Measurements from ENCODE around the gene HOXC9. TPM values are rescaled to one million over a fixed set of nuclear protein-coding genes. Genes with fewer than 3 reads are reported as not detected.

The HOXC9 gene
- total and polyA plus RNA-seq, 4 donors, result 0.38 to 9.0 (median 2.6) TPM; not detected in 1

DNA sequence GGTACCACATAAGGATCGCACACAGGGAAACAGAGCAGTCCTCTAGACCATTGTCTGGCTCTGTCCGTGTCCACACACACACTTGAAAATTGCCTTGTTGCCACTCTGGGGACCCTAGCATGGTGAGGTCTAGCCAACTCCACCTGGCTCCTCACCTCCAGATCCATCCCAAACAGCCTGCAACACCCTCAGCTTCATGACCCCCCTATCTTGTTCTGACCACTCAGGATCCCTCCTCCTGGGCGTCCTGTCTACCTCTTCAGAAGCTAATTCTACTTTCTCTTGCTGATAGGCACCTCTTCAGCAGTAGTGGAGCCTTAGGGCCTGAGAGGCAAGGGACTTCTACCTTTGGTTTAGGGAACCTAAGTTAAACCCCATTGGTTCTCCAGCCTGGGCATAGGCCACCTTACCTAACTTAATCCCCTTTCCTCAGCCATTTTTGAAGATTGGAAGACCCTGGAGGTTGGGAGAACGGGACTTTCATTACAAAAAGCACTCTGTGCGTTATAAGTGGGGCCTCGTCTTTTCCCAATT is 32.2 kb downstream of the HOXC9 start:
- H3K27me3 ChIP-seq (ENCODE audit: control insufficient read depth in 1 of 2, insufficient read depth in 2 of 2, low read length in 1 of 2), result peaks cover 0 to 2% of the 10 kb centered on the region in 2 donors
- no peaks in the 10 kb centered on the region for H3K36me3 ChIP-seq (ENCODE audit: control insufficient read depth in 1 of 2, insufficient read depth in 2 of 2, low read length in 1 of 2)
- no peak overlapping the region for H3K4me3 ChIP-seq (ENCODE audit: low read length in 2 of 2)
- no peaks in the 10 kb centered on the region for H3K9me3 ChIP-seq (ENCODE audit: control insufficient read depth, low read length)
- DNase-seq (no peak), ATAC-seq (ENCODE audit: low FRiP score) (no peak)
- H3K27ac ChIP-seq (ENCODE audit: low read depth in 1 of 2, low read length in 2 of 2), result no peak overlapping the region
- no peaks in the 10 kb centered on the region for H3K4me1 ChIP-seq (ENCODE audit: control insufficient read depth in 1 of 2, insufficient read depth in 2 of 2, low read length in 2 of 2)
- intact Hi-C loops (cut with DNase I), result loop anchor here (2.0 to 5.0 kb wide), 3 partner anchors 95 to 159 kb away; no protein-coding TSS in a partner anchor
- 45 to 47% methylated on average over 6 of the region's 6 CpGs for WGBS, 2 donors

DNA sequence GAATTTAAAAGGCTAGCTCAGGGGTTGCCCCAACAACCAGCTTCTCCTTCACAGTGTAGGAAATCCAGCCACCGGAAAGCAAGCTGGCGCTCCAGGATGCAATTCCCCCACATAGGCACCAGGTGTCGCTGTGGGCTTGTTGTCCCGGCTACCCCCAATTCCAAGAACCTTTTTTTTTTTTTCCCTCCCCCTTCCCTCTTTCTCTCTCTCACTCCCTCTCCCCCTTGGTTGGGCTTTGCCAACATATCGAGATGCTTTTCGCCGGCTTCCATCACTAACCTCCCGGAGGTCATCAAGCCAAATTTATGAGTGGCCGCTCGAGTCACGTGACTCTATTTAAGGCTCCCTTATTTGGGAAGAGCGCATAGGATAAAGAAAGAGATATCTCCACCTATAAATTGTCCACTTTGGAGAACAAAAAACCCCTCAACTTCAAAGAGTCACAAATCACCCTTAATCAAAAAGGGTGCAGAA is 32.7 kb downstream of the HOXC9 start, which contains the start of gene HOXC5:
TSS of gene HOXC5 (plus strand) at position 424 of the 474 bp plus-strand sequence. CDS start 73 bp downstream, outside the sequence.
- peak; percentile 73 for ATAC-seq (ENCODE audit: low FRiP score)
- Histone ChIP-seq H3K27ac (ENCODE audit: low read depth in 1 of 2, low read length in 2 of 2) (no peak within 1 kb of the TSS), H3K27me3 (ENCODE audit: control insufficient read depth in 1 of 2, insufficient read depth in 2 of 2, low read length in 1 of 2) (peaks cover 0 to 2% of the 10 kb centered on the region in 2 donors), H3K4me1 (ENCODE audit: control insufficient read depth in 1 of 2, insufficient read depth in 2 of 2, low read length in 2 of 2) (no peaks in the 10 kb centered on the region), H3K9me3 (ENCODE audit: control insufficient read depth, low read length) (no peaks in the 10 kb centered on the region), H3K4me3 (ENCODE audit: low read length in 2 of 2) (peak within 1 kb of the TSS; percentile 28 to 45), H3K36me3 (ENCODE audit: control insufficient read depth in 1 of 2, insufficient read depth in 2 of 2, low read length in 1 of 2) (no peaks in the 10 kb centered on the region)
- intact Hi-C loops (cut with DNase I), result loop anchor here (2.0 to 5.0 kb wide), 3 partner anchors 95 to 158 kb away; no protein-coding TSS in a partner anchor
- peak in 1 of 2 donors; percentile 79 for DNase-seq
- 1 to 3% methylated on average over 12 of the region's 12 CpGs for WGBS, 2 donors

DNA sequence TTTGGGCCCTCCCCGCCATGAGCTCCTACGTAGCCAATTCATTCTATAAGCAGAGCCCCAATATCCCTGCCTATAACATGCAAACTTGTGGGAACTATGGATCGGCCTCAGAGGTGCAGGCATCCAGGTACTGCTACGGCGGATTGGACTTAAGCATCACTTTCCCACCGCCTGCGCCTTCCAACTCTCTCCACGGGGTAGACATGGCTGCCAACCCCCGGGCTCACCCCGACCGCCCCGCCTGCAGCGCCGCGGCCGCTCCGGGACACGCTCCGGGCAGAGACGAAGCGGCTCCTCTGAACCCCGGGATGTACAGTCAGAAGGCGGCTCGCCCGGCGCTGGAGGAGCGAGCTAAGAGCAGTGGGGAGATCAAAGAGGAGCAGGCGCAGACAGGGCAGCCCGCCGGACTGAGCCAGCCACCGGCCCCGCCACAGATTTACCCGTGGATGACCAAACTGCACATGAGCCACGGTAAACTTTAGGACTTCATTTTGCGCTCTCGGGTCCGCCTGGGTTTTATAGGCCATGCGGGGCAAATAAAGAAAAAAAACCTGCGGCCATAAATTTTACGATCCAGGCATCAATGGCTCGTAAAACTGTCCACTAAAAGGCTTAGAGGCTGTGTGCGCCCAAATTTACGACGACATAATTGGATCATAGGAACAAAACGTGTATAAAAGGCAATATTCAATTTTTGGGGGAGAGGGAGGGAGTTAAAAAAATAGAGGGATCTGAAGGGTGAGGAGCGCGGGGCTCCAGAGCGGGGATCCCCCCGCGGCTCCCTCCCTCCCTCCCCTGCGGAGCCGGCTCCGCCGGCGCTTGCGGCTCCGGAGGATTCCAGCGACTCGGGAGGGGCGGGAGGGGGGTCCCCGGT is 33.4 kb downstream of the HOXC9 start:
- WGBS, 2 donors, result 4% methylated on average over 56 to 61 of the region's 61 CpGs
- ATAC-seq (ENCODE audit: low FRiP score) (peak; percentile 34), DNase-seq (no peak)
- Histone ChIP-seq H3K27me3 (ENCODE audit: control insufficient read depth in 1 of 2, insufficient read depth in 2 of 2, low read length in 1 of 2) (peaks cover 0 to 2% of the 10 kb centered on the region in 2 donors), H3K9me3 (ENCODE audit: control insufficient read depth, low read length) (no peaks in the 10 kb centered on the region), H3K4me3 (ENCODE audit: low read length in 2 of 2) (peak overlapping the region; percentile 28 to 45), H3K27ac (ENCODE audit: low read depth in 1 of 2, low read length in 2 of 2) (no peak overlapping the region), H3K36me3 (ENCODE audit: control insufficient read depth in 1 of 2, insufficient read depth in 2 of 2, low read length in 1 of 2) (no peaks in the 10 kb centered on the region), H3K4me1 (ENCODE audit: control insufficient read depth in 1 of 2, insufficient read depth in 2 of 2, low read length in 2 of 2) (no peaks in the 10 kb centered on the region)
- intact Hi-C loops (cut with DNase I), result loop anchor here (2.0 to 5.0 kb wide), 3 partner anchors 94 to 157 kb away; no protein-coding TSS in a partner anchor

DNA sequence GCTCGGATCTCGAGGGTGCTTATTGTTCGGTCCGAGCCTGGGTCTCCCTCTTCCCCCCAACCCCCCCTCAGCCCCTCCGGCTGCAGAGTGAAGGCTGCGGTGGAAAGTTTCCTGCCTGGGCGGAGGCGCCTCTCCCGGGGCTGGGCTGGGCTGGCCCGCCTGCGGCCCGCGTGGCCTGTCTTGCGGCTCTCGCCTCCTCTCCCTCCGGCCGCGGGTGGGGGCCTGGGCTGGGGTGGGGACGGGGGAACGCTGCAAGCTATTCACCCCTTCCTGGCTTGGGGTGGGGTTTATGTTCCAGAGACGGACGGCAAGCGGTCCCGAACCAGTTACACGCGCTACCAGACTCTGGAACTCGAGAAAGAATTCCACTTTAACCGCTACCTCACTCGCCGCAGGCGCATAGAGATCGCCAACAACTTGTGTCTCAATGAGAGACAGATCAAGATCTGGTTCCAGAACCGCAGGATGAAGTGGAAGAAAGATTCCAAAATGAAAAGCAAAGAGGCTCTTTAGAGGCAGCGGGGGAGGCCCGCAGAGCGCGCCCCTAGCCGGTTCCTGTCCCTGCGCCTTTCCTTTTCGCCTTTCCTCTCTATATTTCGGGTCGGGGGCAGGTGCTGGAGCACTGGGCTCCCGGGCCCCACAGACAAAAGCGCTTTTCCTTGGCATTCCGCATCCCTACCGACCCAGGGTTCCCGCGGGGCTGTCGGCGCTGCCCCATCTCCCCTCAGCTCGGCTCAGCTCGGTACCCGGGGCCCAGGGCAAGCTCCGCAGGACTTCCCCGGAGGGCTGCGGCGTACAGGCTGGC is 34.2 kb downstream of the HOXC9 start:
- DNase-seq (no peak), ATAC-seq (ENCODE audit: low FRiP score) (no peak)
- intact Hi-C loops (cut with DNase I), result loop anchor here (2.0 to 5.0 kb wide), 3 partner anchors 93 to 157 kb away; no protein-coding TSS in a partner anchor
- Histone ChIP-seq H3K27ac (ENCODE audit: low read depth in 1 of 2, low read length in 2 of 2) (no peak overlapping the region), H3K4me1 (ENCODE audit: control insufficient read depth in 1 of 2, insufficient read depth in 2 of 2, low read length in 2 of 2) (no peaks in the 10 kb centered on the region), H3K27me3 (ENCODE audit: control insufficient read depth in 1 of 2, insufficient read depth in 2 of 2, low read length in 1 of 2) (peaks cover 0 to 2% of the 10 kb centered on the region in 2 donors), H3K36me3 (ENCODE audit: control insufficient read depth in 1 of 2, insufficient read depth in 2 of 2, low read length in 1 of 2) (no peaks in the 10 kb centered on the region), H3K4me3 (ENCODE audit: low read length in 2 of 2) (peak overlapping the region in 1 of 2 donors; percentile 45), H3K9me3 (ENCODE audit: control insufficient read depth, low read length) (no peaks in the 10 kb centered on the region)
- 47 to 61% methylated on average over 57 of the region's 57 CpGs for WGBS, 2 donors

DNA sequence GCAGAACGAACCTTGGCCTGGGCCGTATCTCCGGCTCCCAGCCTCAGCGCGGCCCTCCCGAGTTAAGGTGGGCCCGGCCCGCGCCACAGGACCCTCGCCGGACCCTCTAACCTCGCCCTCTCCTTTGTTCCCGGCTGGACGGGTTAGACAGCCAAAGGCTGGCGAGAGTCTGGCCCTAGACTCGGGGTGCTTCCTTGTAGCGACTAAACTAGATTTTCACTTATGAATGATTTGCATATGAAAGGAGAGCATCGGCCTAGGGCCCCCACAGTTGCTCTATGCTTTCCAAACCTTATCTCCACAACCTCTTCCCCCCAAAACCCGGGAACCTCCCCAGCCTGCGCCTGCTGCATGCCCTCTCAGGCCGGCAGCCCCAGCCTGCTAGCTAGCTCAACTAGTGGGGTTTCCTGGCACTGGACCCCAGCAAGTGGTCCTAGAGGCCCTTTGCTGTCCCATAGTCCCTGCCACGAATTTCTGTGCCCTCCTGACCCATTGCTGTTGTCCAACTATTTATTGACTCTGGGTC is 34.9 kb downstream of the HOXC9 start:
- Histone ChIP-seq H3K9me3 (ENCODE audit: control insufficient read depth, low read length) (no peaks in the 10 kb centered on the region), H3K4me3 (ENCODE audit: low read length in 2 of 2) (no peak overlapping the region), H3K27ac (ENCODE audit: low read depth in 1 of 2, low read length in 2 of 2) (no peak overlapping the region), H3K27me3 (ENCODE audit: control insufficient read depth in 1 of 2, insufficient read depth in 2 of 2, low read length in 1 of 2) (peaks cover 0 to 2% of the 10 kb centered on the region in 2 donors), H3K4me1 (ENCODE audit: control insufficient read depth in 1 of 2, insufficient read depth in 2 of 2, low read length in 2 of 2) (no peaks in the 10 kb centered on the region), H3K36me3 (ENCODE audit: control insufficient read depth in 1 of 2, insufficient read depth in 2 of 2, low read length in 1 of 2) (no peaks in the 10 kb centered on the region)
- 81 to 91% methylated on average over 22 of the region's 22 CpGs for WGBS, 2 donors
- intact Hi-C loops (cut with DNase I), result loop anchor here (5.0 kb wide), 2 partner anchors 92 to 112 kb away; no protein-coding TSS in a partner anchor
- ATAC-seq (ENCODE audit: low FRiP score), result no peak
- DNase-seq, result no peak

DNA sequence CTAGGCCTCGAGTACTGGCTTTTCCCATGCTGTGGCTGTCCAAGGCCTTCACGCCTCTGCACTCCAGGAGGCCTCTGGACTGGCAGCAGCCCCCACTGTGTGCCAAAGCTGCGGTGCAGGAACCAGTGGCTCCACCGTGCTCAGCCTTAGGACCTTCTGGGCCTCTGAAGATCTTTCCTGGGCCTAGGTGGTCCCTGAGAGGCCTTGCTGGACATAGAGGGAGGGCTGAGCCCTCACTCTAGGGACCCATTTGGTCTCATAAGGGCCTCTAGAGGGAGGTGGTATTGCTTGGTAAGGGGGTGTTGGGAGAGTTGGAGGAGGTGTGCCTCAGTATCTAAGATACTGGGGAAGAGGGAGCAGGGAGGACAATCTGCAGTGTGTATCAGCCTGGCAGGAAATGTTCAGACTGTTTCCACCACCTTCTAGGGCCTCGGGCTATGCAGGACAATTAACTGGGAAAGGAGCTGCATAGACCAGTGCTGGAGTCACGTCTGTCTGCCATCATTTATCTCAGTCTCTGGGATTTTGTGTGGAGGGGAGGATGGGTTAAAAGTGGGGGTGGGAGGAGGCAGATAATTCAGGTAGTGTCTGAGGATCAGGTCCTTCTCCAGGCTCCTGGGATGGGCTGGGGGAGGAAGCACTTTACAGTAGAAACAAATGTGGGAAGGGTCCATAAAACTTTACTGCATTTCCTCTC is 35.8 kb downstream of the HOXC9 start:
- ATAC-seq (ENCODE audit: low FRiP score) (no peak), DNase-seq (no peak)
- Histone ChIP-seq H3K4me1 (ENCODE audit: control insufficient read depth in 1 of 2, insufficient read depth in 2 of 2, low read length in 2 of 2) (no peaks in the 10 kb centered on the region), H3K27me3 (ENCODE audit: control insufficient read depth in 1 of 2, insufficient read depth in 2 of 2, low read length in 1 of 2) (peaks cover 0 to 2% of the 10 kb centered on the region in 2 donors), H3K27ac (ENCODE audit: low read depth in 1 of 2, low read length in 2 of 2) (no peak overlapping the region), H3K4me3 (ENCODE audit: low read length in 2 of 2) (no peak overlapping the region), H3K36me3 (ENCODE audit: control insufficient read depth in 1 of 2, insufficient read depth in 2 of 2, low read length in 1 of 2) (no peaks in the 10 kb centered on the region), H3K9me3 (ENCODE audit: control insufficient read depth, low read length) (no peaks in the 10 kb centered on the region)
- 77 to 87% methylated on average over 6 of the region's 6 CpGs for WGBS, 2 donors
- intact Hi-C loops (cut with DNase I), result loop anchor here in 1 of 2 donors (5.0 kb wide), 1 partner anchor 112 kb away; no protein-coding TSS in a partner anchor

DNA sequence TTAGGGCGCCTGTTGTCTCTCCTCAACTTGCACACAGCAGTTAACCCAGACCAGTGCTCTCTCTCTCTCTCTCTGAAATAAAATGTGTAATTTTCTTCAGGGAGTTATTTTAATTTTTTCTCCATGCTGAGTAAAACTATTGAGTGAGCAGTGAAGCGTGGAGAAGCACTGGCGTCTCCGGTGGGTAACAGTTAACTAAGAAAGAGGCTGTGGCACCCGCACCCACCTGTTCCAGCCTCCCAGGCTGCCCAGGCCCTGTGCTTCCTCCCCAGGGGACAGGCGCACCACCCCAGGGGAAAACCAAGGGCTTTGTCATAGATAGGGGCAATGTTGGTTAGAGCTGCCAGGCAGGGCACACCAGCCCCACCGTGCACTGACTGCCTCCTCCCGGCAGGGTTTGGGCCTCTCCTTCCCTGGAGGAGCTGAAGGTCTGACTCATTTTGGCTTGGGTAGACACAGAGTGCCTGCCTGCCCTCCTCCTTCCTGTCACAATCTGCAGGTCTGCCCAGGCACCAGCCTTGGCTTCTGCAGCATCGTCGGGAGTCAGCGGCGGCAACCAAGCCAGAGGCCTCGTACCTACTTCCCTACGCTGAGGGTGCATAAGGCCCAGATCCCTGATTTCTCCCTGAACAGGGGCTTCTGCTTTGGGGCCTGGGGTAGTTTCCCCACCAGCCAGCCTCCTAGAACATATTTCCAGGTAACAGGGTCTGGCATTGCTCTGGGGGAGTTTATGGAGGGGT is 36.8 kb downstream of the HOXC9 start:
- Histone ChIP-seq H3K36me3 (ENCODE audit: control insufficient read depth in 1 of 2, insufficient read depth in 2 of 2, low read length in 1 of 2) (no peaks in the 10 kb centered on the region), H3K27ac (ENCODE audit: low read depth in 1 of 2, low read length in 2 of 2) (no peak overlapping the region), H3K4me3 (ENCODE audit: low read length in 2 of 2) (no peak overlapping the region), H3K4me1 (ENCODE audit: control insufficient read depth in 1 of 2, insufficient read depth in 2 of 2, low read length in 2 of 2) (no peaks in the 10 kb centered on the region), H3K27me3 (ENCODE audit: control insufficient read depth in 1 of 2, insufficient read depth in 2 of 2, low read length in 1 of 2) (peaks cover 0 to 2% of the 10 kb centered on the region in 2 donors), H3K9me3 (ENCODE audit: control insufficient read depth, low read length) (no peaks in the 10 kb centered on the region)
- intact Hi-C loops (cut with DNase I), result loop anchor here in 1 of 2 donors (5.0 kb wide), 1 partner anchor 111 kb away; no protein-coding TSS in a partner anchor
- DNase-seq (no peak), ATAC-seq (ENCODE audit: low FRiP score) (peak; percentile 12)
- WGBS, 2 donors, result 58 to 64% methylated on average over 14 of the region's 14 CpGs

All from aorta (tissue), 5 donors.